DMS53 (cell line): Measurements from ENCODE around the gene SHROOM2.

Source experiments
- DNase-seq: peaks from one replicate; lab custom pipeline; 2025; lab: John Stamatoyannopoulos, UW

Gene SHROOM2

GRCh38 chrX:9947131-9947794 lies 161.0 kb downstream of the SHROOM2 start:
- no peak for DNase-seq

- DNase-seq: no peak
Measured at GRCh38 chrX:9948406-9948805, 162.2 kb downstream of the SHROOM2 start.

- no peak for DNase-seq
Measured at GRCh38 chrX:9952300-9952699, 166.1 kb downstream of the SHROOM2 start.

- DNase-seq: no peak
Measured at GRCh38 chrX:9953396-9953795, 167.2 kb downstream of the SHROOM2 start.

GRCh38 chrX:9955506-9955905 lies 169.3 kb downstream of the SHROOM2 start:
- DNase-seq: no peak

GRCh38 chrX:9957743-9958142 lies 171.5 kb downstream of the SHROOM2 start:
- DNase-seq: no peak

GRCh38 chrX:9958183-9958582 lies 172.0 kb downstream of the SHROOM2 start:
- DNase-seq: no peak

- no peak for DNase-seq
Measured at GRCh38 chrX:9961750-9962149, 175.5 kb downstream of the SHROOM2 start.

- DNase-seq: peak; percentile 52
Measured at GRCh38 chrX:9966775-9967408, 180.7 kb downstream of the SHROOM2 start, which contains the start of gene CLDN34. Gene CLDN34 (plus strand): TSS chrX:9967358. CDS start chrX:9967358, 0 bp downstream.

GRCh38 chrX:9977635-9978034 lies 191.4 kb downstream of the SHROOM2 start:
- no peak for DNase-seq

GRCh38 chrX:9980401-9980800 lies 194.2 kb downstream of the SHROOM2 start:
- no peak for DNase-seq

- no peak for DNase-seq
Measured at GRCh38 chrX:9980927-9981326, 194.7 kb downstream of the SHROOM2 start.

GRCh38 chrX:9983441-9983840 lies 197.2 kb downstream of the SHROOM2 start:
- no peak for DNase-seq

GRCh38 chrX:9983846-9984245 lies 197.6 kb downstream of the SHROOM2 start:
- DNase-seq: no peak

GRCh38 chrX:9988762-9989161 lies 202.5 kb downstream of the SHROOM2 start:
- peak; percentile 14 for DNase-seq

GRCh38 chrX:9992061-9992460 lies 205.8 kb downstream of the SHROOM2 start:
- no peak for DNase-seq

GRCh38 chrX:9992724-9993123 lies 206.5 kb downstream of the SHROOM2 start:
- no peak for DNase-seq

- DNase-seq: peak; percentile 74
Measured at GRCh38 chrX:9995855-9996339, 209.7 kb downstream of the SHROOM2 start.

GRCh38 chrX:9997041-9997440 lies 210.8 kb downstream of the SHROOM2 start:
- no peak for DNase-seq

- no peak for DNase-seq
Measured at GRCh38 chrX:9997524-9997923, 211.3 kb downstream of the SHROOM2 start.
